Thoracic aorta (tissue), 2 donors: ENCODE measurements around the gene IPPK. TPM values are rescaled to one million over a fixed set of nuclear protein-coding genes. Genes with fewer than 3 reads are reported as not detected.

Experiments
- ATAC-seq: fragments of 150-250 bp; one replicate; pipeline ENCODE4 v1.8.0; 2017; ENCODE audit warnings: low read depth; ENCODE audit not compliant: insufficient number of reproducible peaks, low FRiP score
- DNase-seq: peaks from one replicate; pipeline ENCODE4 v3.0.0-alpha.2; 2020; ENCODE audit warnings: low spot score
- H3K27ac ChIP-seq, 2 donors: fragments of 200-600 bp; sonication (generic); 1 replicate in 1 of 2; 2 replicates in 1 of 2; pipeline ENCODE4 v1.5.1; 2016; ENCODE audit warnings: mild to moderate bottlenecking in 2 of 2, moderate library complexity in 2 of 2
- H3K27me3 ChIP-seq: fragments of 200-600 bp; sonication (generic); replicated peaks from 2 replicates; pipeline ENCODE4 v1.6.0; 2016; ENCODE audit warnings: mild to moderate bottlenecking; ENCODE audit not compliant: insufficient read depth
- H3K36me3 ChIP-seq: fragments of 200-600 bp; sonication (generic); one replicate; pipeline ENCODE4 v1.5.1; 2016
- H3K4me1 ChIP-seq, 2 donors: fragments of 200-600 bp; sonication (generic); 1 replicate in 1 of 2; 2 replicates in 1 of 2; pipeline versions ENCODE4 v1.5.1 to v1.6.0; 2016; ENCODE audit warnings: low read depth in 2 of 2, mild to moderate bottlenecking in 1 of 2; ENCODE audit not compliant: control insufficient read depth in 1 of 2
- H3K4me3 ChIP-seq: fragments of 200-600 bp; sonication (generic); 2 replicates; pipeline ENCODE4 v1.5.1; 2016; ENCODE audit warnings: mild to moderate bottlenecking
- H3K9me3 ChIP-seq: fragments of 200-600 bp; sonication (generic); 2 replicates; pipeline ENCODE4 v1.5.1; 2016
- total RNA-seq, 2 donors: library from RNA; depleted of rRNA; stranded (reverse); fragments of >200 nt; gene quantifications; one replicate each; pipeline versions ENCODE4 v1.1.0 to v1.2.3, GENCODE V29; 2016
- TF ChIP-seq, protein P1 (sequence below): fragments of 200-600 bp; sonication (generic); IDR thresholded peaks from one replicate; pipeline ENCODE4 v1.5.1; 2019; ENCODE audit warnings: antibody characterized with exemption

The IPPK gene
- total RNA-seq, 2 donors from 2014 or later: 6.9 to 11.7 TPM

GRCh38 chr9:92641092-92641809 is 28.7 kb downstream of the IPPK start:
- H3K9me3 ChIP-seq: peaks cover 3% of the 10 kb centered on the region
- TF ChIP-seq, protein P1, sequence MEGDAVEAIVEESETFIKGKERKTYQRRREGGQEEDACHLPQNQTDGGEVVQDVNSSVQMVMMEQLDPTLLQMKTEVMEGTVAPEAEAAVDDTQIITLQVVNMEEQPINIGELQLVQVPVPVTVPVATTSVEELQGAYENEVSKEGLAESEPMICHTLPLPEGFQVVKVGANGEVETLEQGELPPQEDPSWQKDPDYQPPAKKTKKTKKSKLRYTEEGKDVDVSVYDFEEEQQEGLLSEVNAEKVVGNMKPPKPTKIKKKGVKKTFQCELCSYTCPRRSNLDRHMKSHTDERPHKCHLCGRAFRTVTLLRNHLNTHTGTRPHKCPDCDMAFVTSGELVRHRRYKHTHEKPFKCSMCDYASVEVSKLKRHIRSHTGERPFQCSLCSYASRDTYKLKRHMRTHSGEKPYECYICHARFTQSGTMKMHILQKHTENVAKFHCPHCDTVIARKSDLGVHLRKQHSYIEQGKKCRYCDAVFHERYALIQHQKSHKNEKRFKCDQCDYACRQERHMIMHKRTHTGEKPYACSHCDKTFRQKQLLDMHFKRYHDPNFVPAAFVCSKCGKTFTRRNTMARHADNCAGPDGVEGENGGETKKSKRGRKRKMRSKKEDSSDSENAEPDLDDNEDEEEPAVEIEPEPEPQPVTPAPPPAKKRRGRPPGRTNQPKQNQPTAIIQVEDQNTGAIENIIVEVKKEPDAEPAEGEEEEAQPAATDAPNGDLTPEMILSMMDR: no peak
- no peak overlapping the region for H3K4me3 ChIP-seq
- no peak for ATAC-seq
- peaks cover 45% of the 10 kb centered on the region for H3K36me3 ChIP-seq
- DNase-seq: no peak
- H3K27me3 ChIP-seq: no peaks in the 10 kb centered on the region
- H3K27ac ChIP-seq: no peak overlapping the region
- no peaks in the 10 kb centered on the region for H3K4me1 ChIP-seq

- Histone ChIP-seq H3K27me3 (no peaks in the 10 kb centered on the region), H3K9me3 (peaks cover 2% of the 10 kb centered on the region), H3K4me1 (no peaks in the 10 kb centered on the region), H3K27ac (no peak overlapping the region), H3K36me3 (peaks cover 42% of the 10 kb centered on the region), H3K4me3 (no peak overlapping the region)
- TF ChIP-seq, protein P1: no peak
- ATAC-seq: no peak
- no peak for DNase-seq
These were observed 29.4 kb downstream of the IPPK start for GRCh38 chr9:92640398-92641091.

GRCh38 chr9:92639791-92640271 is 30.1 kb downstream of the IPPK start:
- H3K4me3 ChIP-seq: no peak overlapping the region
- TF ChIP-seq, protein P1: no peak
- DNase-seq: no peak
- H3K27ac ChIP-seq: no peak overlapping the region
- H3K9me3 ChIP-seq: no peaks in the 10 kb centered on the region
- no peaks in the 10 kb centered on the region for H3K27me3 ChIP-seq
- peaks cover 35% of the 10 kb centered on the region for H3K36me3 ChIP-seq
- peaks cover 0 to 3% of the 10 kb centered on the region in 2 donors for H3K4me1 ChIP-seq
- ATAC-seq: no peak

DNA sequence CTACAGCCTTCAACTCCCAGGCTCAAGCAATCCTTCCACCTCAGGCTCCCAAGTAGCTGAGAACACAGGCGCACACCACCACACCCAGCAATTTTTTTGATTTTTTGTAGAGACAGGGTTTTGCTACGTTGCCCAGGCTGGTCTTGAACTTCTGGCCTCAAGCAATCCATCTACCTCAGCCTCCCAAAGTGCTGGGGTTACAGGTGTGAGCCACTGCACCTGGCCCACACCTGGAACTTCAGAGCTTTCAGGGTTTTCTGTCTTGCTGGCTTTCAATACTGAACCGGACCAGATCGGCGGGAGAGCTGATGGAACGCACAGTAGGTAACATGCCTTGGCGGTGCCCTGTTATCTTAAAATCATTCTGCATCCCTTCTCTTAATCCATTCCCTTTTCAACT is 30.8 kb downstream of the IPPK start:
- no peak overlapping the region for H3K4me3 ChIP-seq
- peaks cover 34% of the 10 kb centered on the region for H3K36me3 ChIP-seq
- DNase-seq: no peak
- no peak overlapping the region for H3K27ac ChIP-seq
- ATAC-seq: no peak
- no peaks in the 10 kb centered on the region for H3K9me3 ChIP-seq
- H3K27me3 ChIP-seq: no peaks in the 10 kb centered on the region
- TF ChIP-seq, protein P1: no peak
- H3K4me1 ChIP-seq: peaks cover 0 to 8% of the 10 kb centered on the region in 2 donors

- Histone ChIP-seq H3K9me3 (no peaks in the 10 kb centered on the region), H3K4me1 (peaks cover 3 to 12% of the 10 kb centered on the region in 2 donors), H3K27ac (no peak overlapping the region), H3K36me3 (peaks cover 31% of the 10 kb centered on the region), H3K27me3 (no peaks in the 10 kb centered on the region), H3K4me3 (no peak overlapping the region)
- DNase-seq: no peak
- TF ChIP-seq, protein P1: no peak
- ATAC-seq: no peak
These were observed 31.3 kb downstream of the IPPK start for GRCh38 chr9:92638621-92639101.
